ENCODE results near the gene ZSCAN4. TPM values are rescaled to one million over a fixed set of nuclear protein-coding genes. Genes with fewer than 3 reads are reported as not detected.

The ZSCAN4 gene
- total RNA-seq, 1 donor from 2014 or later = 0.74 TPM

DNA sequence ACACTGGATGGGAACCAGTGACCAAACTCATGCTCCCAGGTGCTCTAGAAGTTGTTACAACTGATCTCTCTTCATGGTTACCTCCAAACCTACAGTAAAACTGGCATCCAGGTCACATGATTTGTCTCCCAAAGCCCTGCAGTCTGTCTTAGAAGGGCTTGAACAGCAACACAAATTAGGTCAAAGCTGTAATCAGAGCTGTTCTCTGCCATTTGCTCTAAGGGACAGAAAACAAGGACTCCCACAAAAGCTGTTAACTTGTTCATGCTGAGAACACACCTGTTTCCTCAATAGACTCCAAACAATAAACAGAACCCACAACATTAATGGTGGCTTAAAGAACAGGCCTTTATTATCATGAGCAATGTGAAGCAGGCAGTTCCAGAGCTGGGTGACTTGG, 50.7 kb downstream of the ZSCAN4 start:
- H3K36me3 Mint-ChIP-seq (ENCODE audit: low read depth, unreplicated experiment) = peaks cover 54% of the 10 kb centered on the region
- peaks cover 2% of the 10 kb centered on the region for H3K27me3 Mint-ChIP-seq (ENCODE audit: unreplicated experiment)
- TF ChIP-seq, protein P1, sequence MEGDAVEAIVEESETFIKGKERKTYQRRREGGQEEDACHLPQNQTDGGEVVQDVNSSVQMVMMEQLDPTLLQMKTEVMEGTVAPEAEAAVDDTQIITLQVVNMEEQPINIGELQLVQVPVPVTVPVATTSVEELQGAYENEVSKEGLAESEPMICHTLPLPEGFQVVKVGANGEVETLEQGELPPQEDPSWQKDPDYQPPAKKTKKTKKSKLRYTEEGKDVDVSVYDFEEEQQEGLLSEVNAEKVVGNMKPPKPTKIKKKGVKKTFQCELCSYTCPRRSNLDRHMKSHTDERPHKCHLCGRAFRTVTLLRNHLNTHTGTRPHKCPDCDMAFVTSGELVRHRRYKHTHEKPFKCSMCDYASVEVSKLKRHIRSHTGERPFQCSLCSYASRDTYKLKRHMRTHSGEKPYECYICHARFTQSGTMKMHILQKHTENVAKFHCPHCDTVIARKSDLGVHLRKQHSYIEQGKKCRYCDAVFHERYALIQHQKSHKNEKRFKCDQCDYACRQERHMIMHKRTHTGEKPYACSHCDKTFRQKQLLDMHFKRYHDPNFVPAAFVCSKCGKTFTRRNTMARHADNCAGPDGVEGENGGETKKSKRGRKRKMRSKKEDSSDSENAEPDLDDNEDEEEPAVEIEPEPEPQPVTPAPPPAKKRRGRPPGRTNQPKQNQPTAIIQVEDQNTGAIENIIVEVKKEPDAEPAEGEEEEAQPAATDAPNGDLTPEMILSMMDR (IDR thresholded peaks at IDR 0.05; ENCODE audit: unreplicated experiment) = no peak
- no peaks in the 10 kb centered on the region for H3K9me3 Mint-ChIP-seq (ENCODE audit: unreplicated experiment)
- no peaks in the 10 kb centered on the region for H3K4me1 Mint-ChIP-seq (ENCODE audit: unreplicated experiment)
- no peak for DNase-seq (ENCODE audit: low spot score)
- H3K4me3 Mint-ChIP-seq (ENCODE audit: unreplicated experiment) = no peak overlapping the region
- no peak overlapping the region for H3K27ac Mint-ChIP-seq (ENCODE audit: unreplicated experiment)

DNA sequence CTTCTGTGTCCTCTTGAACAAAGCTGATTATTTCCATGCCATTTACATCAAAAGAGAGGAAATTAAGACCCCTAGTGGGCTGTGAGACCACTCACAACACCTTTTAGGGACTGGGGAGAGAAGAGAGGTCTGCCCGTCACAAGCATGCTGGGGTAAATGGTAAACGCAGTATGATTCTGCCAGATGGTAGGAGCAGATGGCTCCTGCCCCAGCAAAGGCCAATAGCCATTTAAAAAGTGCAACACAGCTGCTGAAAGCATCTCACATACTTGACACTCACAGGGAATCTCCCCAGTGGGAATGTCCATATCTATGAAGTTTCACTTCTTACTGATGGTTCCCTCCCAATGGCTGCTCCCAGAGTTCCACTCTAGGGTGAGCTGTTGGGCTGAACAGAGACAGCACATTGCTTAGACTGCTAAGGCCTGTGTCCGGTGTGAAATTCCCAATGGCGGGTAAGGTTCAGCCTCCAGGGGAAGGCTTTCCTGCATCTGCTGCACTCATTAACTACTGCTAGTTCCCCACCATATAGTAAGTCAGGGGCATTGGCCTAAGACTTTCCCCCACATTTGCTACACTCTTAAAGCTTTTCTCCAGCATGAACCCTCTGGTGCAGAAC, 51.3 kb downstream of the ZSCAN4 start:
- Mint-ChIP-seq H3K27ac (ENCODE audit: unreplicated experiment) (no peak overlapping the region), H3K27me3 (ENCODE audit: unreplicated experiment) (peaks cover 2% of the 10 kb centered on the region), H3K4me3 (ENCODE audit: unreplicated experiment) (peak overlapping the region; percentile 52), H3K9me3 (ENCODE audit: unreplicated experiment) (no peaks in the 10 kb centered on the region), H3K4me1 (ENCODE audit: unreplicated experiment) (no peaks in the 10 kb centered on the region), H3K36me3 (ENCODE audit: low read depth, unreplicated experiment) (peaks cover 54% of the 10 kb centered on the region)
- TF ChIP-seq, protein P1 (IDR thresholded peaks at IDR 0.05; ENCODE audit: unreplicated experiment) = no peak
- no peak for DNase-seq (ENCODE audit: low spot score)

DNA sequence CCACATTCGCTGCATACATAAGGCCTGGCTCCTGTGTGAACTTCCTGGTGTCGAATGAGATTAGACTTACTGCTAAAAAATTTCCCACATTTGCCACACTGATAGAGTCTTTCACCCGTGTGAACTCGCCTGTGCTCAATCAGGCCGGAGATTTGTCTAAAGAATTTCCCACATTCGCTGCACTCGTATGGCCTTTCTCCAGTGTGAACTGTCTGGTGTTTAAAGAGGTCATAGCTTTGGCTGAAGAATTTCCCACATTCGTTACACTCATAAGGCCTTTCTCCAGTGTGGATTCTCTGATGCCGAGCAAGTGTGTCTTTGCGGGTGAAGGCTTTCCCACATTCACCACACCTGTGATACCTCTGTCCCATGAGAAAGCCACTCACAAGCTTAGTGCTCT, 52.1 kb downstream of the ZSCAN4 start:
- no peak for DNase-seq (ENCODE audit: low spot score)
- H3K27me3 Mint-ChIP-seq (ENCODE audit: unreplicated experiment) = peaks cover 2% of the 10 kb centered on the region
- no peaks in the 10 kb centered on the region for H3K4me1 Mint-ChIP-seq (ENCODE audit: unreplicated experiment)
- no peaks in the 10 kb centered on the region for H3K9me3 Mint-ChIP-seq (ENCODE audit: unreplicated experiment)
- TF ChIP-seq, protein P1 (IDR thresholded peaks at IDR 0.05; ENCODE audit: unreplicated experiment) = no peak
- no peak overlapping the region for H3K27ac Mint-ChIP-seq (ENCODE audit: unreplicated experiment)
- H3K4me3 Mint-ChIP-seq (ENCODE audit: unreplicated experiment) = peak overlapping the region; percentile 52
- peaks cover 54% of the 10 kb centered on the region for H3K36me3 Mint-ChIP-seq (ENCODE audit: low read depth, unreplicated experiment)

Other genes with a start within 250 kb of the ZSCAN4 start
- gene ZNF749, start 233.6 kb upstream of the ZSCAN4 start, total RNA-seq (ENCODE audit: unreplicated experiment) = 20.3 TPM
- gene VN1R1, start 211.8 kb upstream of the ZSCAN4 start, total RNA-seq (ENCODE audit: unreplicated experiment) = 1.8 TPM
- 19.1 TPM for gene ZNF772, start 191.4 kb upstream of the ZSCAN4 start, total RNA-seq (ENCODE audit: unreplicated experiment)
- 16.1 TPM for gene ZNF419, start 181.2 kb upstream of the ZSCAN4 start, total RNA-seq (ENCODE audit: unreplicated experiment)
- gene ZNF773, start 169.0 kb upstream of the ZSCAN4 start, total RNA-seq (ENCODE audit: unreplicated experiment) = 9.7 TPM
- gene ZNF549, start 141.6 kb upstream of the ZSCAN4 start, total RNA-seq (ENCODE audit: unreplicated experiment) = 10.6 TPM
- 15.3 TPM for gene ZNF550, start 109.1 kb upstream of the ZSCAN4 start, total RNA-seq (ENCODE audit: unreplicated experiment)
- 10.9 TPM for gene ZNF416, start 90.0 kb upstream of the ZSCAN4 start, total RNA-seq (ENCODE audit: unreplicated experiment)
- gene ZIK1, start 84.8 kb upstream of the ZSCAN4 start, total RNA-seq (ENCODE audit: unreplicated experiment) = 19.9 TPM
- 7.2 TPM for gene ZNF530, start 69.0 kb upstream of the ZSCAN4 start, total RNA-seq (ENCODE audit: unreplicated experiment)
- gene ZNF134, start 54.7 kb upstream of the ZSCAN4 start, total RNA-seq (ENCODE audit: unreplicated experiment) = 37.5 TPM
- gene ZNF211, start 35.8 kb upstream of the ZSCAN4 start, total RNA-seq (ENCODE audit: unreplicated experiment) = 31.1 TPM
- 11.6 TPM for gene ZNF551, start 13.0 kb downstream of the ZSCAN4 start, total RNA-seq (ENCODE audit: unreplicated experiment)
- gene ZNF154, start 40.3 kb downstream of the ZSCAN4 start, total RNA-seq (ENCODE audit: unreplicated experiment) = 23.2 TPM
- gene ZNF671, start 58.7 kb downstream of the ZSCAN4 start, total RNA-seq (ENCODE audit: unreplicated experiment) = 12.2 TPM
- gene ZNF776, start 77.9 kb downstream of the ZSCAN4 start, total RNA-seq (ENCODE audit: unreplicated experiment) = 22.6 TPM
- gene ZNF586, start 100.7 kb downstream of the ZSCAN4 start, total RNA-seq (ENCODE audit: unreplicated experiment) = 19.6 TPM
- gene ZNF552, start 146.0 kb downstream of the ZSCAN4 start, total RNA-seq (ENCODE audit: unreplicated experiment) = 7.0 TPM
- gene ZNF587B, start 161.4 kb downstream of the ZSCAN4 start, total RNA-seq (ENCODE audit: unreplicated experiment) = 24.5 TPM
- gene ZNF587, start 180.9 kb downstream of the ZSCAN4 start, total RNA-seq (ENCODE audit: unreplicated experiment) = 36.8 TPM
- 22.3 TPM for gene ZNF814, start 220.1 kb downstream of the ZSCAN4 start, total RNA-seq (ENCODE audit: unreplicated experiment)
- 16.7 TPM for gene ZNF417, start 247.7 kb downstream of the ZSCAN4 start, total RNA-seq (ENCODE audit: unreplicated experiment)